CD1c-positive myeloid dendritic cell (primary cell): ENCODE measurements around the gene PDE4D.

ENCODE experiments used
- DNase-seq: peaks from one replicate; pipeline ENCODE4 v3.0.0-alpha.2; 2016; ENCODE audit errors: extremely low spot score

The PDE4D gene

GRCh38 chr5:59366784-59367183 is 526.7 kb downstream of the PDE4D start:
- no peak for DNase-seq

DNA sequence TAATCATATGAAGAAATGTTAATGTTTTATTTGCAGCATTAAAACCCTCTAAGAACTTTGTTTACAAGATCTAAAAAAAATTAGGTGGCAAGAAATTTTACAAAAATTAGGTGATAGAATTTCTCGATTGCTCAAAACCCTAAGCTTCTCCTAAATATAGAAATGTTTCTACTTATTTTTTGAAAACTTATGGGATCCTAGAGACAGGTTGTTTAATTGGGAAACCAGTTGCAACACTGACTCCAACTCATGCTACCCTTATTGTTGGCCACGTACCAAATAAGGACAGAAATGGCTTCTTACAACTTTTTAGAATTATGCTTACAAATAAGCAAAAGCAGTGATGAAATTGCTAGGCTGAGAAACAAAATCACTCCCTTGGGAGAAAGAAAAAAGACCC is 531.1 kb downstream of the PDE4D start:
- no peak for DNase-seq

- DNase-seq: no peak
Observed at GRCh38 chr5:59361454-59361853, 532.1 kb downstream of the PDE4D start.

DNA sequence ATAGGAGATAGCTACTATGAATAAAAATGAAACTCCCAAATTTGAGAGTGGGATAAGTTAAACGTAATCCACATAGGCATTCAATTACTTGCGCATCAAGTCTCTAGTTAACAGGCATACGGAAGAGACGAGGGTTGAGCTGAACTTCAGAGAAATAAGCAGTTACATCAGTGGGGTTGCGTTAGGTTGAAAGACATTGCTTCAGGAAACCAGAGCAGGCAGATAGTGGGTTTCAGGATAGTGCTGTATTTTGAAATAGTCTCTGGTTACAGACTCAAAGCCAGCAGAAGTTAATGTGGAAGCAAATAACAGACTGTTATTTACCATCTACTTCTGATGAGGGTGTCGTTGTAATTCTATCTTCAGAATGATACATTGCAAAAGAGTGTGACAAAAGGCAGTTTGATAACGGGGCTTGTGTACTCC is 533.4 kb downstream of the PDE4D start:
- DNase-seq: no peak

DNA sequence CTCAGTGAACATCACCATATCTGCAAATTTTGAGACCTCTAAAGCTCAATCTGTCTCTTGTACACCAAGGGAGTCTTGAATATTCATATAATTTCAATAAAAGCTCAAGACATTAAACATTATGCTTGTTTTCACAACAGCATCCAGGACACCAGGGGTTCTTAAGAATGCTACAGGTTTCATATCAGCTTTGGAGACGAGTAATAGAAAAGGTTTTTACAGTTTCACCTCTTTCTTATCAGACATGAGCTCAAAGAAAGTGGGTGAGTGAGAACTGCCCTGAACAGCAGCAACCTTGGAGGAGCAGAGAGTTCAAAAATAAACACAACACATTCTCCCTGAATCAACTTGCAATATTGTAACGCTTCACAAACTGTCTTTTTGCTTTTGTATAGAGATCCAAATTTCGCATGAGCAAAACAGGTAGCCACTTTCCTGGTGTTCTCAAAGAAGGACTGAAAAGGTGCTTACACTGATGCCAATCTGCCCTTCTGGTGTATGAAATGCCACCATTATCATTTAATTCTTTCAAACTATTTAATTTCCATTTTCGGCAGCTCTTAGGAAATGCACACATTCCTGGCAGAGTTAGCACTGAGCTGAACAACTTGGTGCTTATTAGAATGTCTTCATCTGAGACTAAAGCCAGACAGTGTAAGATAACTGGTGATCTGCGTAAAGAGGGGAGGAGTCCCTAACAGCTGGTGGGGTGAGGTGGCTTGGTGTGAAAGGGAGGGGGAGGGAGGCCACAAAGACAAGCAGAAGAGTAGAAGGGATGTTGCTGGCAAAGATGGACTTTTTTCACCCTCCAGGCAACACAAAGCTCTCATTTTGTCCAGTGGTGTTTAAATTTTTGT is 535.3 kb downstream of the PDE4D start:
- DNase-seq: no peak

DNA sequence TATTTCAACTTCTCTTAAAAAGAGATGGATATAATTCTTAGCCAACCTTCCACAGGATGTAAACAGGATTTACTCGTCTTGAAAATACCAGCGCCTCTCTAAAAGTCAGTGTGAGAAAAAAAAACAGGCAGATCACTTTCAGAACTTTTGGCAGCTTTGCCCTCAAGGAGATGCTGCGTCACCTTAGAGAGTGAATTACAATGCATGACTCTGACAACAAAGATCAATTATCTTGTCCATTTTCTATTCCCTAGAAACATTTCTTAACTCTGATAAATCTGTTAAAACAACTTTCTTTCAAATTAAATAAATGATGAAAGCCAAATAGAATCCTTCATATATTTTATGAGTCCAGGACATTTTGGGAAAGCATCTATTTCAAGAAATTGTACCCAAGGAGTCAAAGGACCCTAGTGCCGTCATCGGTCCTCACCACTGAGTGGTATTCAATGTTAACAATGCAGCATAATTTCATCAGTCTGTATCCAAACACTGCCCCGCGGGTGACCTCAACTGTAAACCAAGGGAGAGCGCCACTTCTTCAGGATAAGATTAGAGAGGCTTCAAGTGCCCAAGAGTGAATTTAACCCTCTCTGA is 536.0 kb downstream of the PDE4D start:
- DNase-seq: no peak

- no peak for DNase-seq
Observed at GRCh38 chr5:59356813-59357380, 536.6 kb downstream of the PDE4D start.

DNA sequence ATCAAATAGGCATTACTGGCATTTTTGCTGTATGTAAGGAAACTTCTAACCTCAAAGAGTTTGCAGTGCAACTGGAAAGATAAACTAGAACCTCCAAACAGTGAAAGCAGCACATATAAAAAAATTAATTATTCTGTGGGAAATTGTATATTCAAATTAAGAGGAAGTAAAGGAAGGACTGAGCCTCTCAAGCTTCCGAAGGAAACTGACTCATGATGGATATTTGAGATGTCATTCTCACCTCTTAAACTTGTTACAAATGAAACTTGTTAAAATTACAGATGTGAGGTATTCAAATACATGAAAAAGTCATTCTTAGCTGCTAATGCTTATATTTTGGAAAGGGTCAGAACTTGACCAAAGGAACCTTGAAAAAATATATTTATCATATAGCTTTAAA is 538.7 kb downstream of the PDE4D start:
- no peak for DNase-seq

DNA sequence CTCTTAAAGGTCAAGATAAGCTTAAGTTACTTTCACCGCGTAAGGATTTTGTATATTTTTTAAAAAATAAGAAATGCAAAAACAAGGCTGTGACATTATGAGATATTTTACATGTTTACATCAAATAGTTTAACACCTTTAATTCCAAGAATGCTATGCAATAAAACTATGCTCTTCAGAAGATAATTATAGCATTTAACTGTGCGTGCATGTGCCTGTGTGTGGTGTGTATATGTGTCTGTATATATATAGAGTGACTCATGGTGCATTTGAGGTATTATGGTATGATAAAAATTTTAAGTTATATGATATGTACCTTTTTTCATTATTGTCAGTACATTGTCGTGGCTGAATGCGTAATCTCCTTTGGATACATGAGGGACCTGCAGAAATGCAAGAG is 539.3 kb downstream of the PDE4D start:
- no peak for DNase-seq

- no peak for DNase-seq
Observed at GRCh38 chr5:59351076-59351794, 542.3 kb downstream of the PDE4D start.

DNA sequence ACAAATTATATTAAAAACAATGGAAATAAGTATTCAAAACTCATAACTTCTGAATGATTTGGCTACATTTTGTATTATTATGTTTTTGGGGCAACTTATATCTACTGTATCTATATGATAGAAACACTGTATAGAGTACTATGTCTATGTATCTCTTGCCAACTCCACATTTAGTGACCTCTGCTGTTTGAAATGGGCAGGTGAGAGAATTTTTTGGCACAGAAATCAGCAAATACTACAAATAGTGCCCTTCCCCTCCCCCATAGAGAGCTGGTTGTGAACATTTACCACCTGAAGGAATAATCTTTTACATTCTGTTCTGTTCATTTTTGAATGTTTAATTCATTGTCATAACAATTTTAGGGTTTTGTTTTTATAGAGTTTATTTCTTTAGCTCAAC is 545.3 kb downstream of the PDE4D start:
- no peak for DNase-seq

- no peak for DNase-seq
Observed at GRCh38 chr5:59346982-59347381, 546.5 kb downstream of the PDE4D start.

DNA sequence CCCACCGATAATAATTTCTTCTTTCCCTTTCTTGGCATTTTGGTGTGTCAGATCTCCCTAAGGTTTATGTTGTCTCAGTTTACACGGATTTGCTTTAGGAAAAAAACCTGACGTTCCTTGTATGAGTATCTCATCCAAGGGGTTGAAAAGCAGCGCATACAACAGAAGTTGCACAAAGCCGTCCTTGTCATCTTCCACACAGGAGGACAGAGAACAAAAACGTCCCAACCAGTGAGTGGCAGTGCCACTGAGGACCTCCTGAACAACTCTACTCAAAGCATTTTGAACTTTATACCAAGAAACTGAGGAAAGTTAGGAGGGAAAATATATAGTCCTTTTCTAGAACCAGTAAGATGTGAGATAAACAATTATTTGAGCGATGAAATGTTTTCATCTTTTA is 547.0 kb downstream of the PDE4D start:
- DNase-seq: no peak

GRCh38 chr5:59342181-59342580 is 551.3 kb downstream of the PDE4D start:
- DNase-seq: no peak

GRCh38 chr5:59341760-59342159 is 551.8 kb downstream of the PDE4D start:
- no peak for DNase-seq

- DNase-seq: no peak
Observed at GRCh38 chr5:59341155-59341554, 552.4 kb downstream of the PDE4D start.

DNA sequence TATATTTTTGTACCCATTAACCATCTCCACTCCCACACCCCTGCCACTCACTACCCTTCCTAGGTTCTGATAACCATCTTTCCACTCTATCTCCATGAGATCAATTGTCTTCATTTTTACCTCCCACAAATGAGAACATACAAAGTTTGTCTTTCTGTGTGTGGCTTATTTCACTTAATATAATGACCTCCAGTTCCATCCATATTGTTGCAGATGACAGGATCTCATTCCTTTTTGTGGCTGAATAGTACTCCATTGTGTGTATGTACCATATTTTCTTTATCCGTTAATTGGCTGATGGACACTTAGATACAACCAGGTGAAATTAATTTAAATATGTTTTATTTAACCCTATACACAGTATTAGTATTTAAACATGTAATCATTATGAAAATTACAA is 552.9 kb downstream of the PDE4D start:
- no peak for DNase-seq

- DNase-seq: no peak
Observed at GRCh38 chr5:59337240-59337639, 556.3 kb downstream of the PDE4D start.

DNA sequence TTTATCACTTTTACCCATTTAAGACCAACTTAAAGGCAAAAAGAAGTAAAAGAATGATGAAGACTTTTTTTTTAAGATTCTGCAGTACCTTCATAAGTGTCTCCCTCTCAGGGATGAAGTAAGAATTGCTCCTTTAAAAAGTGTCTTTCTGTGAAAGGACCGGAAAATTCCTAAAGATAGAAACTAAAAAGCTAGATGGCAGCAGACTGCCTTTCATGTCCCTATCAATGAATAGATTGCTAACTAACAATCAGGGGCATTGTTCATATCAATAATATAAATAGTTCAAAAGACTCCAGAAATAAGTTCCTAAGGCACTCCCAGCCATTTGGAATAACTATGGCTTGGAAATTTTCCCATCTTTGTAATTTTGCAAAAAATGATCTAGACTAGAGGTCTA is 558.0 kb downstream of the PDE4D start:
- DNase-seq: no peak

DNA sequence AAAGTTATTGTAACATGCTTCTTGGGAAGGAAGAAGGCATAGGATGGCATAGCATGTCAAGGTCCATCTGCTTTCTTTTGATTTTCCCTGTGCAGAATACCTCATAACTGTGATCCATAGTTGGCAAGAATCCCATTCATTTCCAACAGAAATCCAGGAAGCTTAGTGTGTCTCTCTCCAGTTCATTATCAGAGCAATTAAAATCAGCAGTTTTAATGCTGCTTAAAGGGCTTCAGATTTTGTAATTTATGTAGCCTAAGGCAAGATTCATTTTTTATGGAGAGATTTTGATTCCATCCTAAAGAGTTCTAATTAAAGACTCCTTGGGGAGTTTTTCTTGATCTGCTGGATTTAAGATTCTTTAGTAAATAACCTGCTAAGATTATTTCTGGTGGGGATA is 560.1 kb downstream of the PDE4D start:
- DNase-seq: no peak

GRCh38 chr5:59332236-59332973 is 561.1 kb downstream of the PDE4D start:
- DNase-seq: no peak

GRCh38 chr5:59330680-59331079 is 562.8 kb downstream of the PDE4D start:
- DNase-seq: no peak
